ENCODE measurements around the gene ANKRD44. TPM values are rescaled to one million over a fixed set of nuclear protein-coding genes. Genes with fewer than 3 reads are reported as not detected.

Gene ANKRD44
- total RNA-seq, 1 donor from 2014 or later, result 21.4 TPM

- Mint-ChIP-seq H3K4me1 (ENCODE audit: low read depth) (no peaks in the 10 kb centered on the region), H3K27me3 (ENCODE audit: low read depth) (no peaks in the 10 kb centered on the region), H3K27ac (ENCODE audit: unreplicated experiment) (no peak overlapping the region), H3K9me3 (ENCODE audit: low read depth) (peaks cover 4% of the 10 kb centered on the region), H3K36me3 (ENCODE audit: low read depth) (peaks cover 1% of the 10 kb centered on the region), H3K4me3 (ENCODE audit: unreplicated experiment) (no peak overlapping the region)
- TF ChIP-seq CTCF (IDR thresholded peaks at IDR 0.05), result no peak
- no peak for DNase-seq (ENCODE audit: low spot score)
Observed at GRCh38 chr2:196980001-196980400, 330.6 kb downstream of the ANKRD44 start.

GRCh38 chr2:196977507-196977906 is 333.1 kb downstream of the ANKRD44 start:
- H3K9me3 Mint-ChIP-seq (ENCODE audit: low read depth), result peaks cover 4% of the 10 kb centered on the region
- no peaks in the 10 kb centered on the region for H3K4me1 Mint-ChIP-seq (ENCODE audit: low read depth)
- TF ChIP-seq CTCF (IDR thresholded peaks at IDR 0.05), result no peak
- H3K4me3 Mint-ChIP-seq (ENCODE audit: unreplicated experiment), result no peak overlapping the region
- H3K27ac Mint-ChIP-seq (ENCODE audit: unreplicated experiment), result no peak overlapping the region
- peaks cover 1% of the 10 kb centered on the region for H3K36me3 Mint-ChIP-seq (ENCODE audit: low read depth)
- DNase-seq (ENCODE audit: low spot score), result no peak
- H3K27me3 Mint-ChIP-seq (ENCODE audit: low read depth), result no peaks in the 10 kb centered on the region

- TF ChIP-seq CTCF (IDR thresholded peaks at IDR 0.05), result no peak
- no peak overlapping the region for H3K4me3 Mint-ChIP-seq (ENCODE audit: unreplicated experiment)
- H3K27ac Mint-ChIP-seq (ENCODE audit: unreplicated experiment), result no peak overlapping the region
- H3K27me3 Mint-ChIP-seq (ENCODE audit: low read depth), result no peaks in the 10 kb centered on the region
- no peaks in the 10 kb centered on the region for H3K4me1 Mint-ChIP-seq (ENCODE audit: low read depth)
- peaks cover 1% of the 10 kb centered on the region for H3K36me3 Mint-ChIP-seq (ENCODE audit: low read depth)
- DNase-seq (ENCODE audit: low spot score), result no peak
- peaks cover 4% of the 10 kb centered on the region for H3K9me3 Mint-ChIP-seq (ENCODE audit: low read depth)
Observed at GRCh38 chr2:196974970-196975369, 335.6 kb downstream of the ANKRD44 start.

- Mint-ChIP-seq H3K4me1 (ENCODE audit: low read depth) (peaks cover 9% of the 10 kb centered on the region), H3K27me3 (ENCODE audit: low read depth) (no peaks in the 10 kb centered on the region), H3K36me3 (ENCODE audit: low read depth) (peaks cover 1% of the 10 kb centered on the region), H3K9me3 (ENCODE audit: low read depth) (peaks cover 4% of the 10 kb centered on the region), H3K27ac (ENCODE audit: unreplicated experiment) (no peak overlapping the region), H3K4me3 (ENCODE audit: unreplicated experiment) (no peak overlapping the region)
- no peak for TF ChIP-seq CTCF (IDR thresholded peaks at IDR 0.05)
- no peak for DNase-seq (ENCODE audit: low spot score)
Observed at GRCh38 chr2:196971574-196972279, 338.9 kb downstream of the ANKRD44 start.

- H3K27ac Mint-ChIP-seq (ENCODE audit: unreplicated experiment), result no peak overlapping the region
- no peak for TF ChIP-seq CTCF (IDR thresholded peaks at IDR 0.05)
- no peak for DNase-seq (ENCODE audit: low spot score)
Observed at GRCh38 chr2:196970099-196970498, 340.5 kb downstream of the ANKRD44 start.

More at GRCh38 chr2:196970099-196970498, 340.5 kb downstream of the ANKRD44 start:
- Mint-ChIP-seq H3K4me3 (ENCODE audit: unreplicated experiment) (no peak overlapping the region), H3K9me3 (ENCODE audit: low read depth) (peaks cover 4% of the 10 kb centered on the region), H3K36me3 (ENCODE audit: low read depth) (no peaks in the 10 kb centered on the region), H3K27me3 (ENCODE audit: low read depth) (no peaks in the 10 kb centered on the region), H3K4me1 (ENCODE audit: low read depth) (peaks cover 14% of the 10 kb centered on the region)

All from chondrocyte (in vitro differentiated cells).